Fibroblast of skin of right biceps (primary cell): Measurements from ENCODE around the gene SNX1.
"Not testable (repeated sequence)": the region's sequence is repeated elsewhere in the genome, so short reads cannot be mapped to it uniquely, and the experiment has no call there.

Experiments
- DNase-seq: peaks from one replicate; pipeline ENCODE4 v3.0.0-alpha.2; 2013

Gene SNX1

DNA sequence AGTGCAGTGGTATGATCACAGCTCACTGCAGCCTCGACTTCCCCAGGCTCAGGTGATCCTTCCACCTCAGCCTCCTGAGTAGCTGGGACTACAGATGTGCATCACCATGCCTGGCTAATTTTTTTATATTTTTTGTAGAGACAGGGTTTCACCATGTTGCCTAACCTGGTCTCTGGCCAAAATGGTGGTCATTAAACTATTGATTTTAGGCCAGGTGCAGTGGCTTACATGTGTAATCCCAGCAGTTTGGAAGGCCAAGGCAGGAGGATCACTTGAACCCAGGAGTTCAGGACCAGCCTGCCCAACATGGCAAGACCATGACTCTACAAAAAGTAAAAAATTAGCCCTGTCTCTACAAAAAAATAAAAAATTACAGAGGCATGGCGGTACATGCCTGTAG lies 24.5 kb downstream of the SNX1 start:
- DNase-seq: not testable (repeated sequence)

DNA sequence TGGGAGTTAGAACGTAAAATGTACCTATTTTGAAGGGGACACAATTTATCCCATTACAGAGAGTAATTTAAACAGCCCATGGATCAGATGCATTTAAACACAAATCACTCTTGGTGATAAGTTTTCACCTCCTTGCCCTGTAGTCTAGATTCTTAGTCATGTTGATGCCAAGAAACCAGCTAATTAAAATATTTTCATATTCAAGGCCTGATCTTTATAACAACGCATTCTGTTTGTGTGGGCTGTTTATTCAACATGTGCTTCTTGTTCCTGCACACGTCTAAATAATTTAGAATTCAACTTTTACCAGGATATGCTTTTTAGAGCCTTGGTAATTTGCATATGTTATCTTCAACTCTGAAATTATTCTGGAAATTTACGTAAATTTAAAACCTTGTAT lies 25.8 kb downstream of the SNX1 start:
- no peak for DNase-seq

DNA sequence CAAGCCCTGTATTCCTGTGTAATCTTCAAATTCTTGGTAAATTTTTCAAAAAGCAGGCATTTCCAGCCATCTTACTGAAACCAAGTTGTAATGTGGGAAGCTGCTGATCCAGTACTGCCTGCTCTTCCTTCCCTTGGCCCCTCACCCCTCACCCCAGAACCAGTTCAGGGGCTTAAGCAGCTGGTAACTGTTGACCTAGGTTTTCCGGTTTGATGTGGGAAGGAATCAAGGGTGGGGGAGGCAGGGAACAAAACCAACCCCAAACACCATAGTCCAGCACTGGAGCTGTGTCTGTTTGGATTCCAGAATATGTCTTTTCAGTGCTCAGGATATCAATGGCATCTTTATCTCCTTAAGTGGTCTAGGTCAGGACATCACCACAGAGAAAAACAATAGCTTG lies 26.7 kb downstream of the SNX1 start:
- DNase-seq: no peak

DNA sequence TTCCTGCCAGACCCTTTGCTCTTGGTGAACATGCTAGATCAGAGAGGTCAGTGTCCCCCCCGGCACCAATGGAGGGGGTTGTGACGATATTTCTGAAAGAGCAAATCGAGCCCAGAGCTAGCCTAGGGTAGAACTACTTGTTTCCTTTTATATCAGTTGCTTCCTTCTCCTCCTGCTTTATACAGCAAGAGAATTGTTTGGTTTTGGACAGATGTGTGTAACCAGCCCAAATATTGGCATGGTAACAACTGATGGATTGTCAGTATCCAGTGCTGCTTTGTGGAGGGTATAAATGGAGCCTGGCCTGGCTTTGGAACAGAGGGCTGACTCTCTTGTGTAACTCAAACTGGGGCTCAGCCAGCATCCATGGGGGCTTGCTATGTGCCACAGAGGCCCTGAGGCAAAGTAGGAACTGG lies 27.2 kb downstream of the SNX1 start:
- no peak for DNase-seq

DNA sequence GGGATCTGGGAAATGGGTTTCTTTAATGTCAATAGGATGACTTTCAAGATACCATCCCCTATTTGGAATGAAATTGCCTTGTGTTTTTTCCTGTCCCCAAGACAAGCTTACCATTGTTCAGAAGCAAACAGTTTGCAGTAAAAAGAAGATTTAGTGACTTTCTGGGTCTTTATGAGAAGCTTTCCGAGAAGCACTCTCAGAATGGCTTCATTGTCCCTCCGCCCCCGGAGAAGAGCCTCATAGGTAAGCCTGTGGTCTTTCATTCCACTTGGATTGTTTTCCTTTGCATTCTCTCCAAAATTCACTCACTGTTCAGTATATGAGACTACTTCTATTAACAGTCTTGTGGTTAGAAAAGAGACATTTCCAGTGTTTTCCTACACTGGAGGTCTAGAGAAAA lies 30.2 kb downstream of the SNX1 start:
- no peak for DNase-seq

DNA sequence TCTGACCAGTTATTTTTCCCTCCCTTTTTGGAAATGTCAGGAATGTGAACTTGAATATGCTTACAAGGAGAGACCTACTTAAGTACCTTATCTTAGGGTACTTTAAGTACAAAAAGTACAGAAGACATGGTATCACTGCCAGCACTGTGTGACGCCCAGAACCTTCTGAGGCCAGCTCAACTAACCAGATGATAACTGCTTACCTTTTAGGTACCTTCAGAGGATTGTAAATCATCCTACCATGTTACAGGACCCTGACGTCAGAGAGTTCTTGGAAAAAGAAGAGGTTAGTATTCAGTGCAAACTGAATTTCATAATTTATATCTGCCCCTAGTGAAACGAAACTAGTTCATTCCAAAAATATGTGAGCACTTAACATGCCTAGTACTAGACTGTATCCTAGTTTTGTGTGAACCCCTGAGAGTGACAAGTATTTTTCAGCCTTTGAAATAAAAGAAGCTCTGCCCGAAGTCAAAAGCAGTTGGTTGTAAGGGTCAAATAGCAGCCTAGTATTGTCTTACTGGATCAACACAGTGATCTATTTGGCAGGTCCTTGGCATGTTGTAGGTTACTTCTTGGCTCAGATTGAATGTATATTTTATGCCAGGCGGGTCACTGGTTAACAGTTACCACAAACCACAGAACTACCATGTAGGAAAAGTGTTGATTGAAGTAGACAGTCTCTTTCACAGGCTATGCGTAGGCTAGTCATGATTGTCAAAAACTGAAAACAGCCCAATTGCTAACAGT lies 31.9 kb downstream of the SNX1 start:
- DNase-seq: no peak

DNA sequence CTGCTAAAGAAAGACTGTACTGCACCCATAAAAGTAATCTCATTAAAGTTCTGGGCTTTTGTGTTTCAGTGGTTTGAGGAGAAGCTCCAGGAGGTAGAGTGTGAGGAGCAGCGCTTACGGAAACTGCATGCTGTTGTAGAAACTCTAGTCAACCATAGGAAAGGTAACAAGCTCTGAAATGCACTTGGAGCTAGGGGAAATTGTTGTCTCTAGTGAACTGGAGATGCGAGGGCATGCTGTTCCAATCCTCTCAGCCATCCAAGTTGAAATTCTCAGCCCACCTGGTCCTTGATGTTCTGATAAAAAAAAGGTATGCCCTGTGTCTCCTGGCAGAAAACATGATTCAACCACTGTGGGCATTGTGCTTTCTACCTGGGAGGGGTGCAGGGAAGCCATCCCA lies 34.4 kb downstream of the SNX1 start:
- no peak for DNase-seq

DNA sequence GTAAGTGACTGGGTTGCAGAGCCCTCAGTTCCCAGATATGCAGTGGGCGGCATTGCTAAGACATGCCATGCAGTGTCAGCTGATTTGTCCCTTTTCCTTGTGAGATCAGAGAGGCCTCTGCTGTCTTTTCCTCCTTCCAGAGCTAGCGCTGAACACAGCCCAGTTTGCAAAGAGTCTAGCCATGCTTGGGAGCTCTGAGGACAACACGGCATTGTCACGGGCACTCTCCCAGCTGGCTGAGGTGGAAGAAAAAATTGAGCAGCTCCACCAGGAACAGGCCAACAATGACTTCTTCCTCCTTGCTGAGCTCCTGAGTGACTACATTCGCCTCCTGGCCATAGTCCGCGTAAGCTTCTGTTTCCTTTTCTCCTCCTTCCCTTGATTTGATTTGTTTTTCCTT lies 35.8 kb downstream of the SNX1 start:
- no peak for DNase-seq

DNA sequence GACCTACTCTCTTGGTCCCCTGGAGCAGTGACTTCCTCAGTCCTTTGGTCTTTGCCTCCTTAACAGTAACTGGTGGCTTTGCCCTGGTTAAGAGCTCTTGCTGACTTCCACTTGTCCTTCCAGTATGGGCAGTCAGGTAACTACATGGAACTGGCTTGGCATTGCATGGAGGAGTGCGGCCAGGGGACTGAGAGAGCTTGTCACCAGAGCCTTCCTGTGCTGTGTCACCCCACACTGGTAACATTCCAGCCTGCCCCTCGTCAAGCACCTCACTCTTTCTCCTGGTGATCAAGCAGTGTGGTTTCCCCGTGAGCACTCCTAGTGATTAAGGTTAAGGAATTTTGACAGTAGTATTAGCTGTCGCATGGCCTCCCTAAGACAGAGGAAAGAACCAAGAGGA lies 36.4 kb downstream of the SNX1 start:
- DNase-seq: no peak

DNA sequence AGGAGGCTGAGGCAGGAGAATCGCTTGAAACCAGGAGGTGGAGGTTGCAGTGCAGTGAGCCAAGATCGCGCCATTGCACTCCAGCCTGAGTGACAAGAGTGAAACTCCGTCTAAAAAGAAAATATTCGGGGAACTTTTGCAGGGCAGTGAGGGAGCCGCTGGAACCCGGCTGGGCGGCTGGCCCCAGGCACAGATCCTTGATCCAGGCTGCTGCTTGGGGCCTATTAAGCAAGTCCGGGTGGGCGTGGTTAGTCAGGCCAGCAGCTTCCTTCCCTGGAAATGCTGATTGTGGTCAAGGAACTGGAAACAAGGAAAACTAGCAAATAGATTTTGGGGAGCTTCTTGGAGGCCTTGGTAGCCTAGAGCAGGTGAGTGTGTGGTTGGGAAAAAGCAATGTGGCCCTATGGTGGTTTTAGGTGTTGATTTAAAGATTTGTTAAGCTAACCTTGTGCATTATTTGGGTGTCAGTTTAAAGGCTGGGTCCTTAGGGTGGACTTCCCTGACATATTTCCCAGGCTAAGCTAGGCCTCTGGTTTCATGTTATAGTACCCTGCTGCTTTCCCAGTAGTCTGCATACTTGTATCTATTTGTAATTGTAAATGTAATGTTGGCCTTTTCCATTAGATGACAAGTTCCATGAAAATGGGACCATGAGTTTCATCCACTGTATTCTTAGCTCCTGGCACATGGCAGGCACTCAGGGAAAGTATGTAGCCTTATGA lies 38.0 kb downstream of the SNX1 start:
- no peak for DNase-seq

DNA sequence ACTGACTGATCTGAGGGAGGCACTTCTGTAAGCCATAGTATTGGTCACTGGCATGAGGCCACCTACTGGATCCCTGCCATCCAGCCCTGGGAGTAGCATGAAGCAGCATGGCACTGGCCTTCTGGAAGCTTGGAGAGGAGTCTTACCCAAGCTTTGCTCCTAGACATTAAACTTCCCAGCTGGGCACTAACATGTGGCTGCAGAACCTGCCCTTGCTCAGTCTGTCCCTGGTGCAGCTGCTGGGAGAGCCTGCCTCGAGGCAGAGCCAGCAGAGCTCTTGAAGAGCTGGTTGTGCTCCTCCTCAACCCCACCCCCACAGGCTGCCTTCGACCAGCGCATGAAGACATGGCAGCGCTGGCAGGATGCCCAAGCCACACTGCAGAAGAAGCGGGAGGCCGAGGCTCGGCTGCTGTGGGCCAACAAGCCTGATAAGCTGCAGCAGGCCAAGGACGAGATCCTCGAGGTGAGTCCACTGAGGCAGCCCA lies 38.6 kb downstream of the SNX1 start:
- DNase-seq: no peak

DNA sequence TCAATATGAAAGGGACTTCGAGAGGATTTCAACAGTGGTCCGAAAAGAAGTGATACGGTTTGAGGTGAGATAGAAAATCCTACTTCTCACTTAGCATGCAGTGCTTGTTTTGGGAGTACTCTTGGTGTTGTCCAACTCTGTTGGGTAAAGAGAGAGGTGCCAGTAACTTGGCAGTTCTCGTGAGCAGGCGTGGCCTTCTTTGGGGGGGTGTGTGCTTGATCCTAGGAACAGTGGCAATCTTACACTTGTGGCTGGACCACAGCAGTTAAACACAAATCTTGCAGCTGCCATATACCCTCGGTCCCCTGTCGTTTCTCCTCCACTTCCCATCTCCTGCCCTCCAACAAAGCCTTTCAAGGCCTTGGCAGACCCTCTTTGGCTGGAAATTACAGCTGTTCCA lies 40.6 kb downstream of the SNX1 start:
- no peak for DNase-seq

DNA sequence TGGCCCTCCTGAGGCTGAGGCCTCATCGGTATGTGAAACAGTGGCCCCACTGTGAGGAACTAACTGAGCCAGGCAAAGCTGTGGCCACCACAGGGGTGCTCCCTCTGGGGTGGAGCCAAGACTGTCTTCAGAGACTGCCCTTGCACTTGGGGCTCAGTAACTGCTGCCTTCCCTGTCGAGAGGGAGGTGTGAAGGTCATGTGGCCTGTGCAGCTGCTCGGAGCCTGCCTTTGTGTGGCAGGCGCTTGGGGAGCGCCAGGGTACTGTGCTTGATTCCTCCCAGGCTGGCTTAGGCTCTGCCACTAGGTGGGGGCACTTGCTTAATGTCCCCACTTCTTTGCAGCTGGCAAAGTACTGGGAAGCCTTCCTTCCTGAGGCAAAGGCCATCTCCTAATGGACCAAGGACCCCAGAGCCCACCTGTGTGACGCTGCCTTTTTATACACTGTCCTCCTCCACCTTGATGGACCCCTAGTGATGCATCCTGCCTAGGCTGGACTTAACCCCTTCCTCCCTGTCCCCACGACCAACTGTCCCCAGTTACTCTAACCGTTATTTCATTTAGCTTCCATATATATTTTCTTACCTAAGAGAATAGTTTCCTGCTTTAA lies 41.5 kb downstream of the SNX1 start:
- no peak for DNase-seq

DNA sequence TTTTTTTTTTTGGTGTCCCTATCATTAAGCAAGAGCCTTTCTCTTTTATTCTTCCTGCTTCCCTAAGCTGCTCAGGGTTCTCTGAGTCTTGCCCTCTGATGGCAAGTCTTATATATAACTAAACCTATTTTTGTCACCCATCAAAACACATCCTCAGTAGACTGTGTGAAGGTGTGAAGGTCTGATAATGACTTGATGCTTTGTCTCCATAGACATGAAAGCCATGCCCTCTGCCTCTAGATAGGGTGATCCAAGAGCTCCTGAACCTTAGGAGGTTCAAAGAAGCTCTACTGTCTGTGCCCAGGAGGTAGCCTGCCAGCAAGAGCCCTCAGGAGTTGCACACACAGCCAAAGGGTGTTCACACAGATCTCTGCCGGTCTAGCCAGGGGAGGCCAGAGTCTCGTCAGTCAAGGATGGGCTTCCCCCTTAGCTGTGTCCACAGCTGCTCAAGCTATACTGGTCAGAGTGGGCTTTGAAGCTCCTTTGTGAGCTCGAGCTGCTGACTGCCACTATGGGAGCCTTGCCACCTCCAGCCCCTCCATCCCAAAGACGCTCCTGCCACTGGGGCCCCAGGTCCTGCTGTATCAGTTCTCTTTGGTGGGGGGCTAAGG lies 42.7 kb downstream of the SNX1 start:
- DNase-seq: no peak

DNA sequence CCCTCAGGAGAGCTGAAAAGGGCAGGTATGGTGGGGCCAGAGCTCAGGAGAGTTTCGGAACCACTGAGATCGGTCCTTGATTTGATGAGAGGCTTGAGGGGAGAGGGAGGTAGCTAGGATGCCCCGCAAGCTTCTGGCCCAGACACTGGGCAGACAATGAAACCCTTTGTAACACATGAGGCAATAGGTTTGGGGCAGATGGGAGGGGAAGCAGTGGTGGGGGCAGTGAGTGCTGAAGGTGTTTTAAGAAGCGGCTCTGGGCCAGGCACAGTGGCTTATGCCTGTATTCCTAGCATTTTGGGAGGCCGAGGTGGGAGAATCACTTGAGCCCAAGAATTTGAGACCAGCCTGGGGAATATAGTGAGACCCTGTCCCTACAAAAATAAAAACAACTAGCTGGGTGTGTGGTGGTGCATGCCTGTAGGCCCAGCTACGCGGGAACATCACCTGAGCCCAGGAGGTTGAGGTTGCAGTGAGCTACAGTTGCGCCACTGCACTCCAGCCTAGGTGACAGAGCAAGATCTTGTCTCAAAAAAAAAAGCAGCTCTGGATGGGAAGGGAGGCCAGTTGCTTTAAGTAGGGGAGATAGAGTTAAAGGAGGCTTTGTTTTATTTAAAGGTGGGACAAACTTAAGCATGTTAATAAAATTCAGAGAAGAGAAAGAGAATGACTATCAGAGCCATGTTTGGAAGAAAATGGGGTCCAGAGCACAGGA lies 46.2 kb downstream of the SNX1 start:
- DNase-seq: no peak

DNA sequence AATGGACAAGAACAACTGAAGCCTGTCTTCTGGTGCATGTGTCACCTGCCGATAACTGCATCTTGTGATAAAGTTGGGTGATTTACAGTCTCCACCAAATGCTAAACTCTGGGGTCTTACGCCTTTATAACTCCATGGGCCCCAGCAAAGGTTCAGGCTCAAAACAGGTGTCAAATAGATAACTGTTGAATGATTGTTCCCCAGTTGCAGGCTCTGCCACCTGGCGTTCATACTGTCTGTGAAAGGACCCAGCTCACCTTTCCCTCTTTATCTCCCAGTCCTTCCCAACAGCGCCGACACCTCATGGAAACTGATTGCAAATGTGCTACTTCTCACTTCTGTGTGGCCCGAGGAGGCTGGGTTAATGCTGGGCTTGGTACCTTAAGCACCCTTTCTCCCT lies 47.5 kb downstream of the SNX1 start:
- DNase-seq: no peak

DNA sequence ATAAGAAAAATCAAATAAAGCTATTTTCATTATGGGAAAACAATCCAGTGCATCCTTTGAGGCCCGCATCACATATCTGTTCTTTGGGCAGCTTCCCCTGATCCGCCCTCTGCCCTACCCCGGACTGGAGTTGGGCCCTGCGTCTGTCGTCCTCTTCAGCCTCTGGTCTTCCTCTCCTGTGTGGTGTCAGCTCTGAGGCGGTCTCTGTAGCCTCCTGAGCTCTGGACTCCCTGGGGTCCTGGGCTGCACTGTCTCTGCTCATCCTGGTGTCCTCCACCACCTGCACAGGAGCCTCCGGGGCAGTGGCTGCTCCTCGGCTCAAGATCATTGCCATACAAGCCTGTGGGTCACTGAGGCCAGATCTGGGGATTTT lies 48.4 kb downstream of the SNX1 start:
- DNase-seq: no peak

DNA sequence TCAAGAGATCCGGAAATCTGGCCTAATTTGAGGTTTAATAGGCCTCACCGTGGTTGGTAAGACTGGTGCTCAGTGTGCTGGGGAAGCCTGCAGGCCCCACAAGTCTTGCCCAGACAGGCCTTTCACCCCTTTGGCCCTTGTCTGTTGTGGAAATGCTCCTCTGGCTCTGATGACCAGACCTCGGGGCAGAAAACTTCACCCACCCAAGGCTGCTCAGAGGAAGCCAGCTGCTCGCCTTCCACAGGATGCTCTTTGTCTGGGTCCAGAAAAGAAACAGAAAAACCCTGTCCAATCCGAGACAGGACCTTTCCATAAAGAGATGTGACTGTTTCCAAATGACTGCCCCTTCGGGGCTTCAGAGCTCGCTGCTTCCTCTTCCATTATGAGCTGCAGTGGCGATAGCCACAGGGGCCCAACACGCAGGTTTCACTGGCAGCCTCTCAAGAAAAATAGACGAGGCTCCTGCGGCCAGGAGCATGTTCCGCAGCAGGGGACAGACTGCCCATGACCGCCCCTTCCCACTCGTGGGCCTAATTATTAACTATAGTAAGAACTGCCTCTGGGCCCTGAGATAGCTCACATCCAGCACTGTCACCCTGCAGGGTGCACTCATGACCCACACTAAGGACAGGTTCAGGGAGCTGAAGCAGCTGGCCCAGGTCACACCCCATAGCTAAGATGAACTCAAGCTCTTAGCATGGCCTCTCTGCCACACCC lies 48.9 kb downstream of the SNX1 start:
- no peak for DNase-seq

DNA sequence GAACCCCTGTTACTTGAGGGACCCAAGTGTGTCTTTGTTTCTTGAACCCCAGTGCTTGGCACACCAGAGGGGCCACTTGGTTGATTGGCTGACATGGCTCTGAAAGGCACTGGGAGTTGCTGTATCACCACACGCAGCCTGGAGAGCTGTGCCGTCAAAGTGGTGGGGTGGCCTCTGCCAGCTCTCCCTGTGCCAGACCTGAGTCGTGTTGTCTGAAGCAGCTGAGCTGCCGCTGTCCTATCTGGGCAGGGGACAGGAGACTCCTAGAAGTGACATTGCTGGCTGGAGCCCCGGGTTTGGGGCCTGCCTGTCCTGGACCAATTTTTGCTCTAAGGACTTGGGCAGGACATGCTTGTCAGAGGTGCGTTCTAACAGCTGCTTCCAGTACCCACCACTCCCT lies 50.3 kb downstream of the SNX1 start:
- DNase-seq: no peak

DNA sequence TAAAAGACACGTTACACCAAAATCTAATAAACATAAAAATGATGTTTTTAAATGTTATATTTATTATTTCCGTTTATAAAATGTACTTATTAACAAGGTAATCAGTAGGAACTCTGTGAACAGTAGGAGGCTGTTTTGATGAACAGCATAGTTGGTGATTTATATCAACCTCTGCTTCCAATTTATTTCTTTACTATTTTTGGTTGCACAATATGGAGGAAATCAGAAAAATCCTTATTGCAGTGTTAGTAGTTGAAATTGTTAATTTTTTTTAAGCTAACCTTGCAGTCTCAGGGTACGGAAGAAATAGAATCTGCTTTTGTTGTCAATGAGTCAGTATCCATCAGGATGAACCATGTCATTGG lies 50.7 kb downstream of the SNX1 start:
- DNase-seq: no peak

DNA sequence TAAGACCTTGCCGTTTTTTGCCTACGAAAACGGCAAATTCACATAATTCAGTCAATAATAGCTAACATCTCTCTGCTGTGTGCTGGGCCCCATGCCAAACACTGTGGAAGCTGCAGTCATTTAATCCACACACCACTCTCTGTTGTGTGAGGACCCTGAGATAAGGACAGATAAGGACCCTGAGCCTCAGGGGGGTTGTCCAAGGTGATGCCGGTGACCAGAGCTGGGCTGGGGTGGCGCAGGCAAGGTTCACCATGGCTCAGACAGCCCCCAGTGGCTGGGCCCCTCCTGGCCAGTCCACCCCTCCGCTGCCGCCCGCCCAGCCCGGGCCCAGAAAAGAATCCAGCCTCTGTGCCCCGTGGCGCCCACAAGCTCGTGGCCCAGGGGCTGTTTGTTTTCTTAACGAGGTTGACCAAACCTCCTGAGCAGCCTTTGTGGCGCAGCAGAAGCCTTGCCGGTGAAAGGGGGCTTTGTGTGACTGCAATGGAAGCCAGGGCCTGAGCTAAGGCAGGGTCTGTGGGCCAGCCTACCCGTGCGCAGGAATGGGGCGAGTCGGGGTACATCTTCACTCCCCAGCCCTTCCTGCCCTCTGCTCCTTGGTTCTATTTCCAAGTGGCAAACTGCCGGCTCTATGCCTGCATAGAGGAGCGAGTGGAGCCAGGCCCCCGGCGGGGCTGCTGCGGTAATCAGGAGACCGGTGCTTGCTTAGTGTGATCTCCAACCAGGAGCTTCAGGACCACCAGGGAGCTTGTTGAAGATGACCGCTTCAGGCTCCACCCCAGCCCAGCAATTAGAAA lies 51.3 kb downstream of the SNX1 start:
- DNase-seq: no peak

DNA sequence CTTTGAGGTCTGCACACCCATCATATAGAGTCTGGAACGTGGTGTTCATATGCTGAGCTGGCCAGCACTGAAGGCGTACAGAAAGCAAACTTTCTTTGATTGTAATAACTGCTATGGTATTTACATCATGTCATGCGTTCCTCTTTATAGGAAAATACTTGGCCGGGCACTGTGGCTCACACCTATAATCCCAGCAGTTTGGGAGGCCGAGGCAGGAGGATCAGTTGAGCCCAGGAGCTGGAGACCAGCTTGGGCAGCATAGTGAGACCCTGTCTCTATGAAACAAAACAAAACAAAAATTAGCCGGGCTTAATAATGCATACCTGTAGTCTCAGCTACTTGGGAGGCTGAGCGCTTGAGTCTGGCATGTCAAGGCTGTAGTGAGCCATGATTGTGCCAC lies 52.4 kb downstream of the SNX1 start:
- no peak for DNase-seq
